NCI-H2196 (cell line): ENCODE data around the gene PDGFD.

ENCODE experiments used
- DNase-seq: peaks from one replicate; lab custom pipeline; 2025; ENCODE audit not compliant: unreplicated experiment; lab: John Stamatoyannopoulos, UW

The PDGFD gene

GRCh38 chr11:103894034-103894433 is 269.9 kb downstream of the PDGFD start:
- DNase-seq, result no peak

GRCh38 chr11:103893371-103893770 is 270.6 kb downstream of the PDGFD start:
- no peak for DNase-seq

GRCh38 chr11:103892603-103893002 is 271.3 kb downstream of the PDGFD start:
- DNase-seq, result no peak

- no peak for DNase-seq
Measured at GRCh38 chr11:103890654-103891053, 273.3 kb downstream of the PDGFD start.

- no peak for DNase-seq
Measured at GRCh38 chr11:103889679-103890078, 274.3 kb downstream of the PDGFD start.

- DNase-seq, result no peak
Measured at GRCh38 chr11:103888541-103888951, 275.4 kb downstream of the PDGFD start.

- no peak for DNase-seq
Measured at GRCh38 chr11:103887001-103887658, 276.8 kb downstream of the PDGFD start.

- no peak for DNase-seq
Measured at GRCh38 chr11:103883856-103884255, 280.1 kb downstream of the PDGFD start.

- no peak for DNase-seq
Measured at GRCh38 chr11:103883291-103883690, 280.7 kb downstream of the PDGFD start.

- DNase-seq, result no peak
Measured at GRCh38 chr11:103881584-103881983, 282.4 kb downstream of the PDGFD start.

- no peak for DNase-seq
Measured at GRCh38 chr11:103880968-103881367, 283.0 kb downstream of the PDGFD start.

GRCh38 chr11:103878646-103879045 is 285.3 kb downstream of the PDGFD start:
- no peak for DNase-seq

- no peak for DNase-seq
Measured at GRCh38 chr11:103877221-103877620, 286.7 kb downstream of the PDGFD start.

- no peak for DNase-seq
Measured at GRCh38 chr11:103875855-103876510, 288.0 kb downstream of the PDGFD start.

GRCh38 chr11:103872748-103873147 is 291.2 kb downstream of the PDGFD start:
- no peak for DNase-seq

- no peak for DNase-seq
Measured at GRCh38 chr11:103871923-103872551, 291.9 kb downstream of the PDGFD start.

- DNase-seq, result no peak
Measured at GRCh38 chr11:103870821-103871309, 293.1 kb downstream of the PDGFD start.

GRCh38 chr11:103867481-103867880 is 296.5 kb downstream of the PDGFD start:
- DNase-seq, result no peak

GRCh38 chr11:103863497-103863896 is 300.4 kb downstream of the PDGFD start:
- no peak for DNase-seq

GRCh38 chr11:103862802-103863174 is 301.2 kb downstream of the PDGFD start:
- DNase-seq, result no peak

GRCh38 chr11:103862094-103862801 is 301.7 kb downstream of the PDGFD start:
- DNase-seq, result no peak
